NAMALWA (cell line): ENCODE data around the gene NPHP4.
A peak's percentile ranks its signal among the peaks of the same experiment; 100 is the strongest.

Experiments used
- DNase-seq: peaks from one replicate; pipeline ENCODE4 v3.0.0-alpha.2; 2015; ENCODE audit warnings: low spot score

The NPHP4 gene

GRCh38 chr1:5989731-5990271, 2.4 kb downstream of the NPHP4 start:
- DNase-seq, result no peak

- DNase-seq, result no peak
These were observed 3.0 kb downstream of the NPHP4 start for GRCh38 chr1:5989286-5989605.

DNA sequence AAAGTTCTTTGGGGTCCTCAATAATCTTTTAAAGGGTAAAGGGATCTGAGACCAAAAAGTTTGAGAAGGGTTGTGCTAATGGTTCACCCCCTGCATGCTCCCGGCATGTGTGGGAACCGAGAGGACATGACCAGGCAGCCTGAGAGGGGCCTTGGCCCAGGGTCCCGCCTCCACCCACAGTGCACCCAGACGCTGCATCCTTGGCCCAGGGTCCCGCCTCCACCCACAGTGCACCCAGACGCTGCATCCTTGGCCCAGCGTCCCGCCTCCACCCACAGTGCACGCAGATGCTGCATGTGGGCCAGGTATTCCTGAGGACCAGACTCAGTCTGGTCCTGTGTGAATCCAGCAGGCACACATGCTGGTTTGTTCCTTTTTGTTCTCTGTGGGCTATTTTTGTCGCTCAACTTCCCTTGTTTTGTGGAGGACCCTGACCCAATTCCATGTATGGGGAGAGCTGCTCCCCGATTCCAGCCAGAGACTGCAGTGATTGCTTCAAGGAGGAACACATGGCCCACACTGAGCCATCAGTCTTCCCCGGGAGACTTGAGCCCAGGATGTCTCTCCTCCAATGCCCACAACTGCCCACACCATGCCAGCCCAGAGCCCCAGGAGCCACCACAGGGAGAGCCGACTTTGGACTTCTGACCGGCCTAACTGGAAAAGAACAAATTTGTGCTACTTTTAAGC, 3.5 kb downstream of the NPHP4 start:
- DNase-seq, result no peak

GRCh38 chr1:5986018-5986417, 6.2 kb downstream of the NPHP4 start:
- DNase-seq, result no peak

DNA sequence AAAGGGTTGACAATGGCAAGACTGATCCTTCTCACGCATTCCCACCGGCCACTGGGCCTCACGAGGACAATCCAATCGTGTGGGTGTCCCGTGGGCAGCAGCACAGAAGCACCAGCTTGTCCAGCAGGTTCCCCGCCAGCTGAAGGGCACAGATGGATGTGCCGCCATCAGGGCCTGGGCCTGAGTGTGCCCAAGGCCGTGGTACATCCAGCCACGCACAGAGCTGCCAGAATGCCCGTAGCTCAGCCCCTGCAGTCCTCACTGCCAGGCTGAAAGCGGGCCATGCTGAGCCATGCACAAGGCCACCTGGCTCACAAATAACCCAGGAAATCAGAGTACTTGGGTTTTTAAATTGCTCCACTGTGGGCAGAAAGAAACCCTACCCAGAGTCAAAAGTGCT, 7.0 kb downstream of the NPHP4 start:
- no peak for DNase-seq

GRCh38 chr1:5983361-5984103, 8.7 kb downstream of the NPHP4 start:
- DNase-seq, result no peak

GRCh38 chr1:5982868-5983267, 9.4 kb downstream of the NPHP4 start:
- DNase-seq, result no peak

- no peak for DNase-seq
These were observed 9.9 kb downstream of the NPHP4 start for GRCh38 chr1:5982276-5982675.

GRCh38 chr1:5981009-5981380, 11.2 kb downstream of the NPHP4 start:
- DNase-seq, result no peak

DNA sequence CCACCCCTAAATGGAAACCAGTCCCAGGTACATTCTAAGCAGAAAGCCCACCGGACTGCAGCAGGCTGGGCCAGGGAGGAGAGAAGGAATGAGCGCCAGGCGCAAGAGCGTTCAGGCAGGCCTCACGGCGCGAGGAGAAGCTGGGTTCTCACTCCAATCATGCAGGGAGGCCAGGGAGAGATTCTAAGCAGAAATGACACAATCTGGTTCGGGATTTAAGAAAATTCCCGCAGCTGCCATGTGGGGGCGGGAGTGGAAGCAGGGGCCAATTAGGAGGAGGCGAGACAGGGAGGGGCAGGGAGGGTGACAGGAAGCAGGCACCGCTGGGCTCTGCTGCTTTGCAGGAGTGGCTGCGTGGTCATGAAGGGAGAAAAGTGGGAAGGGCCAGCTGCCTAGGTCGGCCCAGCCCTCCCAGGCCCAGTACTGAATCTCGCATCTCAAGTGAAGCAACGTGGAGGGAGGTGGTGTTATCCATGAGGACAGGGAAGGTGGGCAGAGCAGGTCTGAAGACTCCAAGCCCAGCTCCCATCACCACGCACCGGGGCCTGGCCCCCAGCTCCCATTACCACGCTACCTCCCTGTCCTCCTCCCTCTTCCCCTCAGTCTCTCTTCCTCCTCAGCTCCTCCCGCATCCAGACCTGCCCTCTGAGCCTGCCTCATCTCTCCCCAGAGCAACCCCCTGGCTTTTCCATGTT, 11.8 kb downstream of the NPHP4 start:
- DNase-seq, result no peak

DNA sequence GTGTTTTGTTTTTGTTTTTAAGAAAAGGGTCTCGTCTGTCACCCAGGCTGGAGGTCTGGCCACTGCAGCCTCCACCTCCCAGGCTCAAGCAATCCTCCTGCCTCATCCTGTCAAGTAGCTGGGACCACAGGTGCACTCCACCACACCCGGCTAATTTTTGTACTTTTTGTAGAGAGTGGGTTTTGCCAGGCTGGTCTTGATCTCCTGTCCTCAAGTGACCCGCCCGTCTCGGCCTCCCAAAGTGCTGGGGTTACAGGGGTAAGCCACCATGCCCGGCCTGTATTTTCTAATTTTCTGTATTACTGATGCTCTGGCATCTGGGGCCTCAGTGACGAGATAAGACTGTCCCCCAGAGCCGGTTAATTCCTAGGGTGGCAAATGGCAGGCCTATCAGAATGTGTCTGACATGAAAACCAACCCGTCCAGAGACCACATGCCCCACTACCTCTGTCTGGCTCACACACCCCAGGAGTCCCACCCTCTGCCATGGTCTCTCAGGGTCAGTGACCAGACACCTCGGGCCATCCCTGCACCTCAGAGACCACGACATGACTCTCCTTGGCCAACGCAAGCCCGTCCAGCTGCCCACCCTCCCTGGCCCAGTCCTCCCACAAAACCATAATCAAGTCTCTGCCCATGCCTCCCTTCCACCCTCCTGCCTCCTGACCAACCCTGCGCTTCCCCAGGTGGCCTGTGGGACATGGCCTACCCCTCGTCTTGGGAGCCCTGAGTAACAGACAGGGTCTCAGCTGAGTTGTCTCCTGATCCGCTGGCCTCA, 12.5 kb downstream of the NPHP4 start:
- no peak for DNase-seq

DNA sequence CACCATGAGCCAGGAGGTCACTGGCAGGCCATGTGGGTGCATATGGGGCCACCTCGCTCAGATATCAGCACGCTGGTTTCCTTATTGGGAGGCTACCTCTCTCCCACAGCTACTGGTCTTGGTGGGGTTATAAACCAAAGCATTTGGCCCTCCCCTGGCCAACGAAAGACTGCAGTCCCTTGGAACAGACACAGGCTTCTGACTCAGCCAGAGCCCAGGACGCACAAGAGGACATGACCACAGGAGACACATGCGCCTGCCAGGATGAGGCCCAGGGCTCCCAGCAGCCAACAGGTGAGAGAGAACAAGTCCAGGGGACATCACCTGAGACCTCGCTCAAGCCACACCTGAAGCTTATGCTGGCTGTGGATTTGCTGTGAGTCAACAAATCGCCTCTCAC, 13.8 kb downstream of the NPHP4 start:
- DNase-seq, result peak; percentile 30

- DNase-seq, result peak; percentile 59
These were observed 14.5 kb downstream of the NPHP4 start for GRCh38 chr1:5977494-5978444.

GRCh38 chr1:5976726-5977493, 15.3 kb downstream of the NPHP4 start:
- DNase-seq, result no peak

GRCh38 chr1:5976231-5976630, 16.0 kb downstream of the NPHP4 start:
- DNase-seq, result no peak

DNA sequence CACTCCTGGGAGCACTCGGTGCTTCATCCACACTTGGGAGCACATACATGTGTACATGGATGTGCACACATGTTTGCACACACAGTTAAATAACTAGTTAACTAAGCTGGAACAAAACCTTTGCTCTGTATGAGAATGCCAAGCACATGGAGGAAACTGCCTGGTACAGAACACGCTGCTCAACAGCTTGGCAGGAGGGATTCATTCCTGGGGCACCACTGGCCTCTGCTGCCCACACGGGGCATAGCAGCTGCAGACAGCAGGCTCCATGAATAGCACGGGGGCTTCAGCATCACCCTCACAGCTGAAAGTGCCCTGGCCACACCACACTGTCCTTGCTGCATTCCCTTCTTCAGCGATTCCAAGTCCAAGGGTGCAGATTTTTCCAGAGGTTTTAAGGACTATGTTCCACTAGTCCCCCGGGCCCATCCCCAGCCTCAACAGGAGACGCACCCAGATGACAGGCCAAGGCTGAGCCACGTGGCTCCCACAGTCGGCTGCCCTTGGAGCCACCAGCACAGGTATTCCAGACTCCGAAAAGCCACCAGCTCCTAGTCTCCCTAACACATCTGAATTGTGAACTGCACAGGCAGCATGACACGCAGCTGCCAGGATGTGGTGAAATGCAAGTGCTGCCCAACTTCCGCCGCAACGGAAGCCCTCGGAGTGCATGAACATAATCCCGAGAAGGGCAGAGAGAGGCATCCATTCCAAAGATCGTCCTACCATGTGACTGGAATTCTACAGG, 16.9 kb downstream of the NPHP4 start:
- peak; percentile 63 for DNase-seq

DNA sequence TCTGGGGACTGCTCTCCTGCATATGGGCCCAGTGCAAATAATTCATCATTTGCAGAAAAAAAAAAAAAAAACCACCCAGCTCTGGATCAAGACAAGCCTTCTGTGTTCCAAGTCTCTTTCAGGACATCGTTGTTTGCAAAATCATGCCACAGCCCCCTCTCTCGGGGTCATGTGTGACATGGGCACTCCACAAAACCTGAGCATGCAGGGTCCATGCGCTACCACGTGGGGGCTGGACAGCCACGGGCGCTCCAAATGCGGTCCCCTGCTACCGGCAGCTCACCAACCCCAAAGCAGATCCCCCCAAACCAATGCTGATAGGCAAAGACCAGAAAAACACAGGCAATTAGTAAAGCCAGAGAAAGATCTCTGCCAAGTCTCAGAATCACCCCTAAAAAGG, 17.6 kb downstream of the NPHP4 start:
- DNase-seq, result no peak

GRCh38 chr1:5973771-5974170, 18.5 kb downstream of the NPHP4 start:
- DNase-seq, result no peak

DNA sequence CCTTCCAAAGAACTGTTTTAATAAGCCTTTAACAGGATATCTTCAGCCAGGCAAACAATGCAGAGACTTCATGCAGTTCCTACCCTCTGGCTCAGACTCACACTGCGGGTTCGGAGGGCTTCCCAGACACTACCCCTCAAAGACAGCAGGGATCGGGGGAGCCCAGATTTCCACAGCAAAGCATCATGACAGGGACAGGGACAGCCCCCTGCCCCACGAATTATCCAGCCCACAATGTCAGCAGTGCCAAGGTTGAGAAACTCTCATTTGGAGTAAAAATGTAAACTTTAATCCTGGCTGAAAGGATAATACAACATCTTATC, 20.1 kb downstream of the NPHP4 start:
- DNase-seq, result no peak
